GM11168 (cell line): ENCODE results near the gene CDH23.

ENCODE experiments used
- in situ Hi-C: fragments of 300-500 bp; cut with MboI; formaldehyde crosslinking; loops from one replicate; pipeline ENCODE4 v1.12.0; 2022; ENCODE audit warnings: low sequenced_read_pairs; ENCODE audit not compliant: unreplicated experiment

CDH23 gene

GRCh38 chr10:71767420-71768035 is 370.8 kb downstream of the CDH23 start:
- in situ Hi-C loops: no loop called here

GRCh38 chr10:71769279-71769823 is 372.6 kb downstream of the CDH23 start:
- in situ Hi-C loops: no loop called here

GRCh38 chr10:71770255-71770654 is 373.5 kb downstream of the CDH23 start:
- in situ Hi-C loops: no loop called here

- in situ Hi-C loops: no loop called here
Measured at GRCh38 chr10:71770789-71771188, 374.1 kb downstream of the CDH23 start.

GRCh38 chr10:71771204-71771603 is 374.5 kb downstream of the CDH23 start:
- in situ Hi-C loops: no loop called here

- in situ Hi-C loops: no loop called here
Measured at GRCh38 chr10:71771821-71772617, 375.3 kb downstream of the CDH23 start.

- in situ Hi-C loops: no loop called here
Measured at GRCh38 chr10:71772832-71773220, 376.1 kb downstream of the CDH23 start.

GRCh38 chr10:71773221-71773971 is 376.7 kb downstream of the CDH23 start, which contains the start of gene VSIR:
TSS of gene VSIR (minus strand) at chr10:71773520. CDS start at chr10:71773439, 81 bp downstream.
- in situ Hi-C loops: no loop called here

- in situ Hi-C loops: loop anchor here (5.0 kb wide), 1 partner anchor 63 kb away; no protein-coding TSS in a partner anchor
Measured at GRCh38 chr10:71774916-71775702, 378.4 kb downstream of the CDH23 start.

GRCh38 chr10:71776481-71776925 is 379.8 kb downstream of the CDH23 start:
- in situ Hi-C loops: loop anchor here (5.0 kb wide), 1 partner anchor 64 kb away; no protein-coding TSS in a partner anchor

- in situ Hi-C loops: loop anchor here (5.0 kb wide), 1 partner anchor 65 kb away; no protein-coding TSS in a partner anchor
Measured at GRCh38 chr10:71777213-71777985, 380.7 kb downstream of the CDH23 start.

- in situ Hi-C loops: loop anchor here (5.0 kb wide), 1 partner anchor 66 kb away; no protein-coding TSS in a partner anchor
Measured at GRCh38 chr10:71778071-71778825, 381.5 kb downstream of the CDH23 start.

GRCh38 chr10:71779641-71780040 is 382.9 kb downstream of the CDH23 start:
- in situ Hi-C loops: loop anchor here (5.0 kb wide), 1 partner anchor 67 kb away; no protein-coding TSS in a partner anchor

- in situ Hi-C loops: no loop called here
Measured at GRCh38 chr10:71780156-71780555, 383.4 kb downstream of the CDH23 start.

GRCh38 chr10:71780719-71781118 is 384.0 kb downstream of the CDH23 start:
- in situ Hi-C loops: no loop called here

- in situ Hi-C loops: no loop called here
Measured at GRCh38 chr10:71782221-71782916, 385.6 kb downstream of the CDH23 start.

- in situ Hi-C loops: no loop called here
Measured at GRCh38 chr10:71782917-71783490, 386.3 kb downstream of the CDH23 start.
